DMS79 treated with DMSO at 0.1 percent for 48 hours (cell line): ENCODE measurements around the gene TAS1R1.

Experiments
- DNase-seq: peaks from one replicate; lab custom pipeline; 2025; lab: John Stamatoyannopoulos, UW

Gene TAS1R1

DNA sequence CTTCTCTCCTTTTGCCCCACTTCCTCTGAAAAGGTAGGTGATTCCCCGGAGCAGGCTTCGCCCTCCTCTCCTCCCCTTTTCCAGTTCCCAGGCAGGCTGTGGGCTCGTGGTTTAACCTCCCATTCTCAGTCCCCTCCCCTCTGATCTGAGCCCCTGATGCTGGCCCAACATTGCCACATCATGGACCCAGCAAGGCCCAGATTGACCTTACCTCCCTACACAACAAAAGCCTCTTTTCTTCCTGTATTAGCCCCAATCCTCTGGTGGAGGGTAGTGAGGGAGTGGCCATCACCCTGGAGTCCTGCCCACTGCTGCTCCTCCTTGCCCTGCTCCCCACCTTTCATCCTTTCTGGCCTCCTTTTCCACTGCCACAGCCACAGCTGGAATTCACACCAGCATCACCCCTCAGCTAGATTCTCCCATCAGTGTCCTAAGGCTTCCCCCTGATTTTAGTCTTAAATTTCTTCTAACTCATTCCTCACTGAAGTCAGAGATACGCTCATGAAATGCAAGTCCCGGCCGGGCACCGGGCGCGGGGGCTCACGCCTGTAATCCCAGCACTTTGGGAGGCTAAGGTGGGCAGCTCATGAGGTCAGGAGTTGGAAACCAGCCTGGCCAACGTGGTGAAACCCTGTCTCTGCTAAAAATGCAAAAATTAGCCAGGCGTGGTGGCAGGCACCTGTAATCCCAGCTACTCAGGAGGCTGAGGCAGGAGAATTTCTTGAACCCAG is 17.7 kb downstream of the TAS1R1 start:
- DNase-seq, result no peak

- no peak for DNase-seq
Observed at GRCh38 chr1:6574025-6574620, 19.0 kb downstream of the TAS1R1 start.

DNA sequence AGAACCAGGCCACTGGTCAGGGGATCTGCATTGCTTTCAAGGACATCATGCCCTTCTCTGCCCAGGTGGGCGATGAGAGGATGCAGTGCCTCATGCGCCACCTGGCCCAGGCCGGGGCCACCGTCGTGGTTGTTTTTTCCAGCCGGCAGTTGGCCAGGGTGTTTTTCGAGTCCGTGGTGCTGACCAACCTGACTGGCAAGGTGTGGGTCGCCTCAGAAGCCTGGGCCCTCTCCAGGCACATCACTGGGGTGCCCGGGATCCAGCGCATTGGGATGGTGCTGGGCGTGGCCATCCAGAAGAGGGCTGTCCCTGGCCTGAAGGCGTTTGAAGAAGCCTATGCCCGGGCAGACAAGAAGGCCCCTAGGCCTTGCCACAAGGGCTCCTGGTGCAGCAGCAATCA is 19.7 kb downstream of the TAS1R1 start:
- no peak for DNase-seq

- DNase-seq, result no peak
Observed at GRCh38 chr1:6577831-6578525, 22.9 kb downstream of the TAS1R1 start.

DNA sequence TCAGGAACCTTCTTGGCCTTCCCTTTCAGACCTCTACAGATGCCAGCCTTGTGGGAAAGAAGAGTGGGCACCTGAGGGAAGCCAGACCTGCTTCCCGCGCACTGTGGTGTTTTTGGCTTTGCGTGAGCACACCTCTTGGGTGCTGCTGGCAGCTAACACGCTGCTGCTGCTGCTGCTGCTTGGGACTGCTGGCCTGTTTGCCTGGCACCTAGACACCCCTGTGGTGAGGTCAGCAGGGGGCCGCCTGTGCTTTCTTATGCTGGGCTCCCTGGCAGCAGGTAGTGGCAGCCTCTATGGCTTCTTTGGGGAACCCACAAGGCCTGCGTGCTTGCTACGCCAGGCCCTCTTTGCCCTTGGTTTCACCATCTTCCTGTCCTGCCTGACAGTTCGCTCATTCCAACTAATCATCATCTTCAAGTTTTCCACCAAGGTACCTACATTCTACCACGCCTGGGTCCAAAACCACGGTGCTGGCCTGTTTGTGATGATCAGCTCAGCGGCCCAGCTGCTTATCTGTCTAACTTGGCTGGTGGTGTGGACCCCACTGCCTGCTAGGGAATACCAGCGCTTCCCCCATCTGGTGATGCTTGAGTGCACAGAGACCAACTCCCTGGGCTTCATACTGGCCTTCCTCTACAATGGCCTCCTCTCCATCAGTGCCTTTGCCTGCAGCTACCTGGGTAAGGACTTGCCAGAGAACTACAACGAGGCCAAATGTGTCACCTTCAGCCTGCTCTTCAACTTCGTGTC is 23.7 kb downstream of the TAS1R1 start:
- DNase-seq, result no peak

DNA sequence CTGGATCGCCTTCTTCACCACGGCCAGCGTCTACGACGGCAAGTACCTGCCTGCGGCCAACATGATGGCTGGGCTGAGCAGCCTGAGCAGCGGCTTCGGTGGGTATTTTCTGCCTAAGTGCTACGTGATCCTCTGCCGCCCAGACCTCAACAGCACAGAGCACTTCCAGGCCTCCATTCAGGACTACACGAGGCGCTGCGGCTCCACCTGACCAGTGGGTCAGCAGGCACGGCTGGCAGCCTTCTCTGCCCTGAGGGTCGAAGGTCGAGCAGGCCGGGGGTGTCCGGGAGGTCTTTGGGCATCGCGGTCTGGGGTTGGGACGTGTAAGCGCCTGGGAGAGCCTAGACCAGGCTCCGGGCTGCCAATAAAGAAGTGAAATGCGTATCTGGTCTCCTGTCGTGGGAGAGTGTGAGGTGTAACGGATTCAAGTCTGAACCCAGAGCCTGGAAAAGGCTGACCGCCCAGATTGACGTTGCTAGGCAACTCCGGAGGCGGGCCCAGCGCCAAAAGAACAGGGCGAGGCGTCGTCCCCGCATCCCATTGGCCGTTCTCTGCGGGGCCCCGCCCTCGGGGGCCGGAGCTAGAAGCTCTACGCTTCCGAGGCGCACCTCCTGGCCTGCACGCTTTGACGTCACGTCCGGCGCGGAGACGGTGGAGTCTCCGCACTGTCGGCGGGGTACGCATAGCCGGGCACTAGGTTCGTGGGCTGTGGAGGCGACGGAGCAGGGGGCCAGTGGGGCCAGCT is 24.4 kb downstream of the TAS1R1 start, which contains the start of gene ZBTB48:
Gene ZBTB48, plus strand, starts transcription at position 621 of the 745 bp plus-strand sequence. CDS start 616 bp downstream, outside the sequence.
- peak; percentile 95 for DNase-seq

DNA sequence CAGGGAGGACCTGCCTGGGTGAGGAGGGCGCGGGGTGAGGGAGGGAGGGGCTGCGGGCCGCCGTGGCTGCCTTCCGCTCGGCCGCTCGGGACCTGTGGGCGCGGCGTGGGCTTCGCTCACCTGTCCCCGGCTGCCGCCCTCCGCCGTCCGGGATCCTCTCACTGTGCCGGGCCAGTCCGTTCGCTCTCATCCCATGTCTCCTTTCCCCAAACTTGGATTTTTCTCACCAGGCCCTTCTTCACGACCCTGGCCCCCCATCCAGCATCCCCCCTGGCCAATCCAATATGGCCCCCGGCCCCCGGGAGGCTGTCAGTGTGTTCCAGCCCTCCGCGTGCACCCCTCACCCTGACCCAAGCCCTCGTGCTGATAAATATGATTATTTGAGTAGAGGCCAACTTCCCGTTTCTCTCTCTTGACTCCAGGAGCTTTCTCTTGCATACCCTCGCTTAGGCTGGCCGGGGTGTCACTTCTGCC is 25.0 kb downstream of the TAS1R1 start:
- no peak for DNase-seq

DNA sequence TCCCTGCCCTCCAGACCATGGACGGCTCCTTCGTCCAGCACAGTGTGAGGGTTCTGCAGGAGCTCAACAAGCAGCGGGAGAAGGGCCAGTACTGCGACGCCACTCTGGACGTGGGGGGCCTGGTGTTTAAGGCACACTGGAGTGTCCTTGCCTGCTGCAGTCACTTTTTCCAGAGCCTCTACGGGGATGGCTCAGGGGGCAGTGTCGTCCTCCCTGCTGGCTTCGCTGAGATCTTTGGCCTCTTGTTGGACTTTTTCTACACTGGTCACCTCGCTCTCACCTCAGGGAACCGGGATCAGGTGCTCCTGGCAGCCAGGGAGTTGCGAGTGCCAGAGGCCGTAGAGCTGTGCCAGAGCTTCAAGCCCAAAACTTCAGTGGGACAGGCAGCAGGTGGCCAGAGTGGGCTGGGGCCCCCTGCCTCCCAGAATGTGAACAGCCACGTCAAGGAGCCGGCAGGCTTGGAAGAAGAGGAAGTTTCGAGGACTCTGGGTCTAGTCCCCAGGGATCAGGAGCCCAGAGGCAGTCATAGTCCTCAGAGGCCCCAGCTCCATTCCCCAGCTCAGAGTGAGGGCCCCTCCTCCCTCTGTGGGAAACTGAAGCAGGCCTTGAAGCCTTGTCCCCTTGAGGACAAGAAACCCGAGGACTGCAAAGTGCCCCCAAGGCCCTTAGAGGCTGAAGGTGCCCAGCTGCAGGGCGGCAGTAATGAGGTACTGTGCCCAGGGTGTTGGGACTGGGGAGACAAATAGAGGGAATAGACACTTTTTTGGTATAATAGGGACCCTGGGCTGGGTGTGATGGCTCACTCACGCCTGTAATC is 25.7 kb downstream of the TAS1R1 start:
- no peak for DNase-seq

DNA sequence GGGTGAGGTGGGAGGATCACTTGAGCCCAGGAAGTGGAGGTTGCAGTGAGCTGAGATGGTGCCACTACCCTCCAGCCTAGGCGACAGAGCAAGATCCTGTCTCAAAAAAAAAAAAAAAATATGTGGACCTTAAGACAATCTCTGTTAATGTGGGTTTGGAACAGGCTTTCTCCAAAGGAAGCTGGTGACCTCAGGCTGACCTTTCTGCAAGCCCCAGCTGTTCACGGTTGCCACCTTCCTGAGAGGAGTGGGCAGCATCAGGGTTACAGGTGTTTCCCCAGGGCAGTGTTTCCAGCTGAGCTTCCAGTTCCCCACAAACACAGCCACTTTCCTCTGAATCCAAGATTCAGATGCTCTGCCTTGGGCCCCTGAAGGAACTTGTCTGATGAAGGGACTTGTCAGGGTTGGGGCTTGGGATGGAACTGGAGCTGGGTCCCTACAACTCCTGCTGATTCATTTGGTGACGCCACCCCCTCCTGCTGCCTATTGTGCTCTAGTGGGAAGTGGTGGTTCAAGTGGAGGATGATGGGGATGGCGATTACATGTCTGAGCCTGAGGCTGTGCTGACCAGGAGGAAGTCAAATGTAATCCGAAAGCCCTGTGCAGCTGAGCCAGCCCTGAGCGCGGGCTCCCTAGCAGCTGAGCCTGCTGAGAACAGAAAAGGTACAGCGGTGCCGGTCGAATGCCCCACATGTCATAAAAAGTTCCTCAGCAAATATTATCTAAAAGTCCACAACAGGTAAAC is 26.6 kb downstream of the TAS1R1 start:
- no peak for DNase-seq

DNA sequence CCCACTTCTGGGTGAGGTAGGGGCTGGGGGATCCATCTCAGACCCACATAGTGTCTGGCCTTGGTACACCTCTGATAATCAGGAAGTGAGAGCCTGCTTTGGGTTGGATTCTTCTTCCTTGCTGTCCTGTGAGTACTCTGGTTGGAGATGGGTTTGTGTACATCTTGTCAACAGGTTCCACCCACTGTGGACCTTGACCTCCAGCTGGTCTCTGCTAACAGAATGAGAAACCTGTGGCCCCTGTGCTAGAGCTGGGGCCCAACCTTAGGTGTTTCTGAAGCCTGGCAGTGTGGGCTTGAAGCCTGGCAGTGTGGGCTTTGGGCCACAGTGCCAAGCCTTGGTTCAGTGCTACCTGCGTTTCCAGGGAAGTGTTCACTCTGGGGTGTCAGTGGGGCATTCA is 27.3 kb downstream of the TAS1R1 start:
- no peak for DNase-seq

DNA sequence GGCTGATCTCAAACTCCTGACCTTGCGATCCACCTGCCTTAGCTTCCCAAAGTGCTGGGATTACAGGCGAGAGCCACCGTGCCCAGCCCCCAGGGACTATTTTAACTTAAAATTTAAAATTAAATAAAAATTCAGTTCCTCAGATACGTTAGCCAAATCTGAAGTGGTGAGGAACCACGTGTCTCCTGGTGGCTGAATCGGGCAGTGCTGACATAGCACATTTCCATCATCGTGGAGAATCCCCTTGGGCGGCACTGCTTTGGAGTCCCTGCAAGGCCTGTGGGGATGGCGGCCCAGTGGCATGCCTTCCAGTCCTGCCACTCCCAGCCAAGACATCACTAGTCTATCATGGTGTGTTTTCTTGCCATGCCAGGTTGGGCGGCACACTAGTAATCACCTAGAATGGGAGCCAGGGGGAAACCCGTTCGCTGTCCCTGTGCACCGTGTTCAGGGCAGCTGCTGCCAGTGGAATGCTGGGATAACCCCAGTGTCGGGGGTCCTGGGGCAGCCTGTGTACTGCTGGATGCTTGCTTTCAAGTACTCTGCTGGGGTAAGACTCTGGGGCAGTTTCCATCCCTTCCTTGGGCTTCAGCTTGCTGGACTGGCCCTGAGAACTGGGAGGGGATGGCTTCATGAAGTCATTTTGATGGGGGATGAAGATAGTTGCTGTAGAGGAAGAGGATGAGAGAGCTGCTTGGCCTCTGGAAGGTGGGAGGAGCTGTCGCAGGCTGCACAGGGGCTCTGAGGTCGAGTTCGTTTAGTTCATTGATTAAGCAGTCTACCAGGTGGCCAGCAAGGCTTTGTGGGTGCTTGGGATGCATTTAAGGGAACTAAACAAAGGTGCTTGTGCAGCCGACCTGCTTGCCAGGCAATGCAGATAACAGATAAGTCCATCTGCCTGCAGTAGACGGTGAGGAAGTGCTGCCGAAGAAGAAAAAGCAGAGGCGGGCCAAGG is 29.3 kb downstream of the TAS1R1 start:
- no peak for DNase-seq

DNA sequence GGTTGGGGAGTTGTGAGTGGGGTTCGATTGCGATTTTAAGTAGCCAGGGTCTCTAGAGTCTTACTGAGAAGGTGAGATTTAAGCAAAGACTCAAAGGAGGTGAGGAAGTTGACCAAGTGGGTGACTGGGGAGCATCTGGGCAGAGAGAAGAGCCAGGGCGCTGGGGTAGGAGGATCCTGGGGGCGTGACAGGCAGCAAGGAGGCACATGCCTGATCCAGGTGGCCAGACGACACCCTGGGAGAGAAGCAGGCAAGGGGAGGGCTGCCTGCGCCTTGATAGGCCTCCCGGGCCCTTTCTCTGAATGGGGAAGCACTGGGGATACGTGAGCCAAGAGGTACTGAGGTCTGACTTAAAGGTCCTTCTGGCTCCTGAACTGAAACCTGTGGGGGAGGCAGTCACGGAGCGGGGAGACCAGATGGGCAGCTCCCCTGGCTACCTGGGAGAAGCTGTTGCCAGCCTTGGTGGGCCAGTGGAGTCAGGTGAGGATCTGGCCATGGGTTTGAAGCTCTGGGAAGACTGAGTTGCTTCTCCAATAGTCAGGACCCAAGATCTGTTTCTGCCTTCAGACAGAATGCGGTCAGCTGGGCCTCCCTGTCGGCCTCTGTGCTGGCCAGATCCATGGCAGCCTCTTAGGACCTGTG is 30.1 kb downstream of the TAS1R1 start:
- no peak for DNase-seq

DNA sequence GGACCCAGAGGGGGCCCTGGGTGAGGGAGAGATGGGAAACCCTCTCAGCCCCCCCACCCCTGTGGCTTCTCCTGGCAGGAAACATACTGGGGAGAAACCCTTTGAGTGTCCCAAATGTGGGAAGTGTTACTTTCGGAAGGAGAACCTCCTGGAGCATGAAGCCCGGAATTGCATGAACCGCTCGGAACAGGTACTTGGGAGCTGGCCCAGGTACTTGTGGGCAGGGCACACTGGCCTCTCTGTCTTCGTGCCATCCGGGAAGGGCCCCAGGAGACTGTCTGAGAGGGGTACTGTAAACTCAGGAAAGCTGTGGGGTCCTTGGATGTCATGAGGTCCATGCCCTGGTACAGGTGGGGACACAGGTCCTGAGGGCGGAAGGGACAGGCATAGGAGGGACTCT is 30.7 kb downstream of the TAS1R1 start:
- DNase-seq, result no peak

DNA sequence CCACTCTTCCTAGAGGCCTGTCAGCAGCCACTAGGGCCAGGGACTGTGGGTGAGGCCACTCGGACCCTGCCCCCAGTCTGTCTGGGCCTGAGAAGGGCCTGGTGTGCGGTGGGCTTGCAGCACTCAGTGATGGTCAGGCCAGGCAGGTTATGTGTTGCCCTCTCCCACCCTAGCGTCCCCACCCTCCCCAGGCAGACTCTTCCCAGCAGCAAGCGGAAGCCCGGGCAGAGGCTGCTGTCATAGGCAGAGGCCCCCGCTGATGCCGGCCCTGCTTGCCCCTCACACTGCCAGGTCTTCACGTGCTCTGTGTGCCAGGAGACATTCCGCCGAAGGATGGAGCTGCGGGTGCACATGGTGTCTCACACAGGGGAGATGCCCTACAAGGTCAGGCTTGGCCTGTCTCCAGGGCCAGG is 31.3 kb downstream of the TAS1R1 start:
- no peak for DNase-seq

DNA sequence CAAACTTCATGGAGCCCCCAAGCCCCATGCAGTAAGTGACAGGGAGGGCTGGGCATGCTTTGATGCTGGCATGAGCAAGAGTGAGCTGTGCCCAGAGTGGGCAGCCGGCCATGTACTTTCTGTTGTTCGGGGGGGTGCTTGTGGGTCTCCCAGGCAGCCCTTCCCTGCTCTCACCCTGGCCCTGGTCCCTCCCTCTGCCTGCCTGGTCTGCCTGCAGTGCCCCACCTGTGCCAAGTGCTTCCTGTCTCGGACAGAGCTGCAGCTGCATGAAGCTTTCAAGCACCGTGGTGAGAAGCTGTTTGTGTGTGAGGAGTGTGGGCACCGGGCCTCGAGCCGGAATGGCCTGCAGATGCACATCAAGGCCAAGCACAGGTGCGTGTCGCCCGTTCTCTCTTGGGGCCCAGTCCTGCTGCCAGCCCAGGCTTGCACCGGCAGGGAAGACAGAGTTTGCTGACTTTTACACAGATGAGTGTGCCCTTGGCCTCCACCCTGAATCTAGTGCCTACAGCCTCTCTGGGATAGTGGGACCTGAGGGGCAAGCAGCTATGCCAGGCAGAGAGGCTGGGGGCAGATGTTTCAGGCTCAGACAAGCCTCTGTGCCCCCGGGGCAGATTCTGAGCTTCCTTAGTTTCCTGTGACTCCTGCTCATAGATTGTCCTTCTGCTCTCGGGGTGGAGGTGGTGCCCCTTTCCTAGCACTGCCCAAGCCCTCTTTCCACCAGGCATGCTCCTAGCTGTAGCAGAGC is 32.3 kb downstream of the TAS1R1 start:
- peak; percentile 90 for DNase-seq

DNA sequence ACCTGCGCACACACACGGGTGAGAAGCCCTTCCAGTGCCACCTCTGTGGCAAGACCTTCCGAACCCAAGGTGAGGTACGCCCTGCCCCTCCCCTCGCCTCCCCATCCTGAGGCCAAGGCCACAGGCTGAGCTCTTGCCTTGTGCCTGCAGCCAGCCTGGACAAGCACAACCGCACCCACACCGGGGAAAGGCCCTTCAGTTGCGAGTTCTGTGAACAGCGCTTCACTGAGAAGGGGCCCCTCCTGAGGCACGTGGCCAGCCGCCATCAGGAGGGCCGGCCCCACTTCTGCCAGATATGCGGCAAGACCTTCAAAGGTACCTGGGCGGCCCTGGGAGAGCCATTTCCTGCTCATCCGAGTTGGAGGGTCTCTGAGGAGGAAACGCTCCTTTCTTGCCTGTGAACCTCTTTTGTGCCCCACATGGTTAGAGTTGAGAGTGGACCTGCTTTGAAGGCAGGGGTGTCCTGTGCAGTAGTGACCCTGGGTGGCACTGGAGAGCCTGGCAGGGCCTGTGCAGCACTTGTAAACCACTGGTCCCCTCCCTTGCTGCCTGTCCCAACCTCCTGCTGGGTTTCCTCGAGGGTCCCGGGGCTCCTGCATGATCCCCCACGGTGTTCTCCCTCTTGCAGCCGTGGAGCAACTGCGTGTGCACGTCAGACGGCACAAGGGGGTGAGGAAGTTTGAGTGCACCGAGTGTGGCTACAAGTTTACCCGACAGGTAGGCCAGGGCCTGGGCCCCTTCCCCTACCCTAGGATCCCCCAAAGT is 33.2 kb downstream of the TAS1R1 start:
- peak; percentile 53 for DNase-seq
